NCI-H526 treated with DMSO at 0.1 percent for 48 hours (cell line): ENCODE data around the gene ZNF382.

Experiments used
- DNase-seq: peaks from one replicate; lab custom pipeline; 2025; lab: John Stamatoyannopoulos, UW

The ZNF382 gene

DNA sequence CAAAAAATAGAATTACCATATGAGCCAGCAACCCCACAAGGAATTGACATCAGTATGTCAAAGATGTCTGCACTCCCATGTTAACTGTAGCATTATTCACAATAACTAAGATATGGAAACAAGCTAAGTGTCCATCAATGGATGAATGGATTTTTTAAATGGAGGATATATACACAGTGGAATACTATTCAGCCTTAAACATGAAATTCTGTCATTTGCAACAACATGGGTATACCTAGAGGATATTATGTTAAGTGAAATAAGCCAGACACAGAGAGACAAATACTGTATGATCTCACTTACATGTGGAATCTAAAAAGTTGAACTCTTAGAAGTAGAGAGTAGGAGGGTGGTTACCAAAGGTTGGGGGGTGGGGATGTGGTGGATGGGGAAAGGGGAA is 74.3 kb downstream of the ZNF382 start:
- DNase-seq: no peak
